Smooth muscle cell (in vitro differentiated cells): ENCODE measurements around the gene EFCAB5. TPM values are rescaled to one million over a fixed set of nuclear protein-coding genes. Genes with fewer than 3 reads are reported as not detected.
A peak's percentile ranks its signal among the peaks of the same experiment; 100 is the strongest.
"Not testable (repeated sequence)": the region's sequence is repeated elsewhere in the genome, so short reads cannot be mapped to it uniquely, and the experiment has no call there.

Source experiments
- DNase-seq: peaks from one replicate; lab custom pipeline; 2025; ENCODE audit not compliant: unreplicated experiment; lab: John Stamatoyannopoulos, UW
- H2AFZ ChIP-seq: fragments of 200-600 bp; sonication (generic); 2 replicates; pipeline ENCODE4 v1.6.0; 2016; ENCODE audit warnings: antibody characterized with exemption, low read depth, mild to moderate bottlenecking
- H3F3A ChIP-seq: fragments of 200-600 bp; sonication (generic); 2 replicates; pipeline ENCODE4 v1.6.0; 2017; ENCODE audit warnings: antibody characterized with exemption, low read depth
- H3K27ac ChIP-seq: fragments of 200-600 bp; sonication (generic); 2 replicates; pipeline ENCODE4 v1.5.1; 2016; ENCODE audit warnings: low read depth, mild to moderate bottlenecking
- H3K27me3 ChIP-seq: fragments of 200-600 bp; sonication (generic); 2 replicates; pipeline ENCODE4 v1.6.1; 2016; ENCODE audit warnings: low read depth, mild to moderate bottlenecking
- H3K36me3 ChIP-seq: fragments of 200-600 bp; sonication (generic); 2 replicates; pipeline ENCODE4 v1.5.1; 2016; ENCODE audit warnings: low read depth
- H3K4me1 ChIP-seq: fragments of 200-600 bp; sonication (generic); 2 replicates; pipeline ENCODE4 v1.5.1; 2016; ENCODE audit warnings: low read depth
- H3K4me2 ChIP-seq: fragments of 200-600 bp; sonication (generic); 2 replicates; pipeline ENCODE4 v1.6.0; 2016; ENCODE audit warnings: mild to moderate bottlenecking
- H3K4me3 ChIP-seq: fragments of 200-600 bp; sonication (generic); 2 replicates; pipeline ENCODE4 v1.5.1; 2016; ENCODE audit warnings: mild to moderate bottlenecking
- H3K79me2 ChIP-seq: fragments of 200-600 bp; sonication (generic); 2 replicates; pipeline ENCODE4 v1.6.0; 2016; ENCODE audit warnings: low read depth, mild to moderate bottlenecking
- H3K9ac ChIP-seq: fragments of 200-600 bp; sonication (generic); 2 replicates; pipeline ENCODE4 v1.6.0; 2016; ENCODE audit warnings: low read depth
- H3K9me3 ChIP-seq: fragments of 200-600 bp; sonication (generic); replicated peaks from 2 replicates; pipeline ENCODE4 v1.5.1; 2016; ENCODE audit warnings: low read depth
- H4K20me1 ChIP-seq: fragments of 200-600 bp; sonication (generic); 2 replicates; pipeline ENCODE4 v1.6.0; 2016; ENCODE audit warnings: low read depth
- WGBS: methylation state at CpG from one replicate; pipeline ENCODE4 v1.1.7; 2016; ENCODE audit warnings: low lambda C conversion rate; 5-methylcytosine and 5-hydroxymethylcytosine counted together
- polyA plus RNA-seq: library from polyadenylated mRNA; unstranded; fragments of >200 nt; fragmentation: Nextera tagmentation; extraction: Ambion mirVana; gene quantifications from 2 replicates; pipeline ENCODE4 v1.2.1, GENCODE V29; 2016
- total RNA-seq: library from RNA; depleted of rRNA; stranded (reverse); fragments of >200 nt; gene quantifications from 2 replicates; pipeline ENCODE4 v1.2.3, GENCODE V29; 2014
- TF ChIP-seq, protein P1 (sequence below): fragments of 200-600 bp; sonication (generic); IDR thresholded peaks from 2 replicates; pipeline ENCODE4 v1.5.1; 2017; ENCODE audit warnings: borderline replicate concordance, mild to moderate bottlenecking, antibody characterized with exemption; ENCODE audit not compliant: insufficient read depth, poor library complexity, severe bottlenecking

Gene EFCAB5
- total and polyA plus RNA-seq, 2 experiments from 2014 or later, result 0.31 TPM; not detected in 1

DNA sequence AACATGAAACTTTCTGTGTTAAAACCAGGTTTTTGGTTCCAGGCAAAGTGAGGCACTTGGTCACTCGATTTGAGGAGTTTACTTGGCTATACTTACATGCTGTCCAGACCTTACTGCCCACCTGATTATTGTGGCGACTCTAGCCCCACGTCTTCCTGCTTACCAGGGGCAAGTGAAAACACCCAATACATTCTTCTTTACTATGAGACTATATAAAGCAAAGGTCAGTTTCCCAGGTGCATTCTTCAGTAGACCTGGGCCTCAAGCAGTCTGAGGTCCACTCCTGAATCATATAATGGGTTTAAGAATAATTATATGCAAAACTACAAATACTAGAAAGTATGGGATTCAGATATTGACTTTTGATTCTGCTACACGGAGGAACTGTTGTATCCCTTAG is 86.2 kb downstream of the EFCAB5 start:
- Histone ChIP-seq H3K9ac (no peak overlapping the region), H3K27ac (no peak overlapping the region), H3K4me2 (no peak overlapping the region), H3K36me3 (no peaks in the 10 kb centered on the region), H3K27me3 (no peaks in the 10 kb centered on the region), H2AFZ (no peak overlapping the region), H3K79me2 (no peaks in the 10 kb centered on the region), H3K9me3 (no peaks in the 10 kb centered on the region), H3K4me3 (no peak overlapping the region), H3K4me1 (no peaks in the 10 kb centered on the region), H4K20me1 (no peaks in the 10 kb centered on the region), H3F3A (no peaks in the 10 kb centered on the region)
- WGBS, result 87% methylated on average over 4 of the region's 4 CpGs
- TF ChIP-seq, protein P1, sequence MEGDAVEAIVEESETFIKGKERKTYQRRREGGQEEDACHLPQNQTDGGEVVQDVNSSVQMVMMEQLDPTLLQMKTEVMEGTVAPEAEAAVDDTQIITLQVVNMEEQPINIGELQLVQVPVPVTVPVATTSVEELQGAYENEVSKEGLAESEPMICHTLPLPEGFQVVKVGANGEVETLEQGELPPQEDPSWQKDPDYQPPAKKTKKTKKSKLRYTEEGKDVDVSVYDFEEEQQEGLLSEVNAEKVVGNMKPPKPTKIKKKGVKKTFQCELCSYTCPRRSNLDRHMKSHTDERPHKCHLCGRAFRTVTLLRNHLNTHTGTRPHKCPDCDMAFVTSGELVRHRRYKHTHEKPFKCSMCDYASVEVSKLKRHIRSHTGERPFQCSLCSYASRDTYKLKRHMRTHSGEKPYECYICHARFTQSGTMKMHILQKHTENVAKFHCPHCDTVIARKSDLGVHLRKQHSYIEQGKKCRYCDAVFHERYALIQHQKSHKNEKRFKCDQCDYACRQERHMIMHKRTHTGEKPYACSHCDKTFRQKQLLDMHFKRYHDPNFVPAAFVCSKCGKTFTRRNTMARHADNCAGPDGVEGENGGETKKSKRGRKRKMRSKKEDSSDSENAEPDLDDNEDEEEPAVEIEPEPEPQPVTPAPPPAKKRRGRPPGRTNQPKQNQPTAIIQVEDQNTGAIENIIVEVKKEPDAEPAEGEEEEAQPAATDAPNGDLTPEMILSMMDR, result no peak
- no peak for DNase-seq

DNA sequence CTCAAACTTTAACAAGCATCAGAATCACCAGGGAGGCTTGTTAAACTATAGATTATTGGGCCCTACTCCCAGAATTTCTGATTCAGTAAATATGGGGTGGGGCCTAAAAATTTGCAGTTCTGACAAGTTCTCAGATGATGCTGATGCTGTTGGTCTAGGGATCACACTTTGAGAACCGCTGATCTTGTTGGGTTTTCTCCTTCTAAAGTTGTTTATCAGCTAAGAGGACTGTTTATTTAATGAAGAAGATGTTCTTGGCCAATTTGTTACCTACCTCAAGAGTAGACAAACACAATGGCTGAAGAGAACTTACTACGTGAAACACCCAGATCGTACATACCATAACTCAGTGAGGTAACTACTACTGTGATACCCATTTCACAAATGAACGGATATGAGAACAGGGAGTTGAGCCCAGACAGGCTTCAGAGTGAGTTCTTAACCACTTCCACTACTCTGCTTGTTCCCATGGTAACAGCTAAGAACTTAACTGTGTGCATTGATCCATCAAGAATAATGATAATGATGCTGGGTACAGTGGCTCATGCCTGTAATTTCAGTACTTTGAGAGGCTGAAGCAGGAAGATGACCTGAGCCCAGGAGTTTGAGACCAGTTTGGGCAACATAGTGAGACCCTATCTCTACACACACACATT is 89.9 kb downstream of the EFCAB5 start:
- Histone ChIP-seq H3K4me3 (no peak overlapping the region), H3K9me3 (no peaks in the 10 kb centered on the region)
- TF ChIP-seq, protein P1, result no peak

DNA sequence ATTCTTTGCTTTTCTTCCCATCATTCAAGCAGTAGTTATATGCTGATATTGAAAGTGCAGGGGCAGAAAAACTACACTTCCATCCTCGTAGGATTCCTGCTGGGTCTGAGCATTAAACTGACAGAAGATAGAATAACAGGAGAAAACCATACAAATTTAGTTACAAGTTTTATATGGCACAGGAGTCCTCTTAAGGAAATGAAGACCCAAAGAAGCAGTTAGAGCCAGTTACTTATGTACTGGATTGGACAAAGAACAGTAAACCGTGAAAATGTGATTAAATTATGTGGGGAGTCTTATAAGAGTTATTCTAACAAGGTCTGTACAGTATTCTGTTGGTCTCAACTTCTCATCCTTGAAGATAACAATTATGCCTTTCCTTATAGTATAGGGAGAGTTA is 93.9 kb downstream of the EFCAB5 start:
- H3K4me1 ChIP-seq, result no peaks in the 10 kb centered on the region
- H3K9me3 ChIP-seq, result no peaks in the 10 kb centered on the region
- no peak for DNase-seq
- no peak overlapping the region for H3K4me3 ChIP-seq
- H2AFZ ChIP-seq, result no peak overlapping the region
- H4K20me1 ChIP-seq, result no peaks in the 10 kb centered on the region
- no peak overlapping the region for H3K27ac ChIP-seq
- 89% methylated on average over 2 of the region's 2 CpGs for WGBS
- H3K4me2 ChIP-seq, result no peak overlapping the region
- H3F3A ChIP-seq, result no peaks in the 10 kb centered on the region
- no peak overlapping the region for H3K9ac ChIP-seq
- TF ChIP-seq, protein P1, result no peak
- no peaks in the 10 kb centered on the region for H3K36me3 ChIP-seq
- H3K27me3 ChIP-seq, result no peaks in the 10 kb centered on the region
- no peaks in the 10 kb centered on the region for H3K79me2 ChIP-seq

More for the DNA sequence above, 89.9 kb downstream of the EFCAB5 start:
- Histone ChIP-seq H3F3A (no peaks in the 10 kb centered on the region), H3K27ac (no peak overlapping the region), H3K4me1 (no peaks in the 10 kb centered on the region), H3K79me2 (no peaks in the 10 kb centered on the region), H2AFZ (no peak overlapping the region), H3K9ac (no peak overlapping the region), H3K4me2 (no peak overlapping the region), H4K20me1 (no peaks in the 10 kb centered on the region), H3K27me3 (no peaks in the 10 kb centered on the region), H3K36me3 (no peaks in the 10 kb centered on the region)
- 92% methylated on average over 4 of the region's 4 CpGs for WGBS
- DNase-seq, result no peak

DNA sequence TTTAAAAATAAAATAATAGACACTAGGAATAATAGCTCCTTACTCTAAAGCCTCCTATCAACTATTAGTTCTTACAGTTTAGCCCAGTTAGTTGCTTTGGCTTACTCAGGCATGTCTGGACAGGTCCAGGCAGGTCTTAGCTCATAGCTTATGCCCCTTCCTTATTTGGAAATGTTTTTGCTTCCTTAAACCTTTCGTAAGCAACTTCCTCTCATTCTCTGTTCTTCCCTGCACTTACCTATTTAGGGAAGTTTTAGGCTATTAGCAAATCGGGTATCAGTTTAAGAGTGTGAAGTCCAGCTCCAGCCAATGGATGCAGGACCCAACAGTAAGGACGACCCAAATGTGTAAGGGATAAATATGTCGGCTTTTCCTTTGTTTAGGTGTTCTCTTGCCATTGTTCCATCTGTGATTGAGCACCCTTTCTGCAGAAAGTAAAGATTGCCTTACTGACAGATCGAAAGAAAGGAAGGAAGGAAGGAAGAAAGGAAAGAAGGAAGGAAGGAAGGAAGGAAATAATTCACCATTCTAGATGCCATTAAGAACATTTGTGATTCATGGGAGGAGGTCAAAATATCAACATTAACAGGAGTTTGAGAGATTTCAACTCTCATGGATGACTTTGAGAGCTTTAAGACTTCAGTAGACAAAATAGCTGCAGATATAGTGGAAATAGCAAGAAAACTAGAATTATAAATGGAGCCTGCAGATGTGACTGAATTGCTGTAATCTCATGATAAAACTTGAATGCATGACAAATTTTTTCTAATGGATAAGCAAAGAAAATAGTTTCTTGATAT is 99.5 kb downstream of the EFCAB5 start:
- not testable (repeated sequence) for H3F3A ChIP-seq, H3K36me3 ChIP-seq, H3K79me2 ChIP-seq, H3K4me1 ChIP-seq, H3K9me3 ChIP-seq, H3K4me2 ChIP-seq, H3K4me3 ChIP-seq, H3K27me3 ChIP-seq, DNase-seq, H4K20me1 ChIP-seq
- Histone ChIP-seq H2AFZ (peak overlapping the region; percentile 78), H3K9ac (peak overlapping the region; percentile 60), H3K27ac (peak overlapping the region; percentile 35)
- WGBS, result 82% methylated on average over 5 of the region's 5 CpGs
